ENCODE results near the gene RNF207.

- no peak for TF ChIP-seq REST (IDR thresholded peaks at IDR 0.05; ENCODE audit: insufficient read depth in 1 of 2, low read depth in 2 of 2, low read length in 1 of 2)
- TF ChIP-seq, protein P1, sequence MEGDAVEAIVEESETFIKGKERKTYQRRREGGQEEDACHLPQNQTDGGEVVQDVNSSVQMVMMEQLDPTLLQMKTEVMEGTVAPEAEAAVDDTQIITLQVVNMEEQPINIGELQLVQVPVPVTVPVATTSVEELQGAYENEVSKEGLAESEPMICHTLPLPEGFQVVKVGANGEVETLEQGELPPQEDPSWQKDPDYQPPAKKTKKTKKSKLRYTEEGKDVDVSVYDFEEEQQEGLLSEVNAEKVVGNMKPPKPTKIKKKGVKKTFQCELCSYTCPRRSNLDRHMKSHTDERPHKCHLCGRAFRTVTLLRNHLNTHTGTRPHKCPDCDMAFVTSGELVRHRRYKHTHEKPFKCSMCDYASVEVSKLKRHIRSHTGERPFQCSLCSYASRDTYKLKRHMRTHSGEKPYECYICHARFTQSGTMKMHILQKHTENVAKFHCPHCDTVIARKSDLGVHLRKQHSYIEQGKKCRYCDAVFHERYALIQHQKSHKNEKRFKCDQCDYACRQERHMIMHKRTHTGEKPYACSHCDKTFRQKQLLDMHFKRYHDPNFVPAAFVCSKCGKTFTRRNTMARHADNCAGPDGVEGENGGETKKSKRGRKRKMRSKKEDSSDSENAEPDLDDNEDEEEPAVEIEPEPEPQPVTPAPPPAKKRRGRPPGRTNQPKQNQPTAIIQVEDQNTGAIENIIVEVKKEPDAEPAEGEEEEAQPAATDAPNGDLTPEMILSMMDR (IDR thresholded peaks at IDR 0.05), result no peak
Measured at GRCh38 chr1:6184083-6184783, 21.7 kb upstream of the RNF207 start.

All from Panc1 (cell line).